ENCODE data around the gene ZNF81. TPM values are rescaled to one million over a fixed set of nuclear protein-coding genes. Genes with fewer than 3 reads are reported as not detected.

ZNF81 gene
- total and polyA plus RNA-seq, 2 of the 4 experiments (the other 2 are of a cell fraction): 2.1 to 4.5 TPM

- POLR2A ChIA-PET (ENCODE audit: unreplicated experiment): no interaction called here
- Histone ChIP-seq H2AFZ (replicated peaks; ENCODE audit: low read length, poor library complexity) (no peak overlapping the region), H2AK9ac (replicated peaks; ENCODE audit: low read depth, low read length, poor library complexity) (no peak overlapping the region), H3K14ac (replicated peaks; ENCODE audit: low read depth, low read length) (no peak overlapping the region), H3K4ac (ENCODE audit: low read depth, low read length) (no peak overlapping the region), H2BK20ac (ENCODE audit: low read depth, low read length) (no peak overlapping the region), H3K9me3 (ENCODE audit: control insufficient read depth, insufficient read depth, low read length) (no peaks in the 10 kb centered on the region), H2BK15ac (ENCODE audit: low read depth, low read length) (no peak overlapping the region), H2BK120ac (ENCODE audit: low read depth, low read length) (no peak overlapping the region), H4K20me1 (ENCODE audit: insufficient read depth, low read length) (no peaks in the 10 kb centered on the region), H4K8ac (ENCODE audit: low read depth in 2 of 2, low read length in 2 of 2) (no peak overlapping the region), H3K4me1 (ENCODE audit: control insufficient read depth, insufficient read depth, low read length) (no peaks in the 10 kb centered on the region), H4K91ac (ENCODE audit: insufficient read depth, low read depth, low read length) (no peak overlapping the region), H3K23ac (ENCODE audit: low read depth, low read length) (no peak overlapping the region), H3K56ac (ENCODE audit: extremely low read depth, insufficient read depth, low read length) (no peak overlapping the region), H2BK5ac (ENCODE audit: low read depth, low read length, poor library complexity, severe bottlenecking) (no peak overlapping the region), H2AK5ac (ENCODE audit: low read depth, low read length) (no peak overlapping the region), H3K9ac (ENCODE audit: low read depth, low read length) (no peak overlapping the region), H3K18ac (ENCODE audit: low read depth, low read length) (no peak overlapping the region), H3K79me1 (ENCODE audit: low read depth in 1 of 2, low read length in 2 of 2) (no peaks in the 10 kb centered on the region), H3K36me3 (ENCODE audit: control insufficient read depth, insufficient read depth, low read length) (no peaks in the 10 kb centered on the region), H3K4me3 (ENCODE audit: insufficient read depth, low read depth, low read length) (no peak overlapping the region), H3K27ac (ENCODE audit: insufficient read depth, low read length) (no peak overlapping the region), H3K9me1 (ENCODE audit: insufficient read depth, low read length) (no peaks in the 10 kb centered on the region), H3K4me2 (ENCODE audit: low read depth, low read length) (no peak overlapping the region), H4K5ac (ENCODE audit: low read depth, low read length) (no peak overlapping the region), H3K27me3 (ENCODE audit: control insufficient read depth, insufficient read depth, low read length) (peaks cover 3% of the 10 kb centered on the region)
- DNase-seq (no peak), ATAC-seq (ENCODE audit: low read depth) (no peak)
- no TSS peak for BruUV-seq (replicated peaks)
- intact Hi-C loops (cut with micrococcal nuclease) (no loop called here), dilution Hi-C loops (cut with HindIII; ENCODE audit: low sequenced_read_pairs, unreplicated experiment) (no loop called here), in situ Hi-C loops (cut with MboI; ENCODE audit: low sequenced_read_pairs) (no loop called here)
- TF ChIP-seq FOS (IDR thresholded peaks at IDR 0.05; ENCODE audit: low read depth, low read length) (no peak), MXI1 (IDR thresholded peaks at IDR 0.05; ENCODE audit: borderline replicate concordance, low read depth, low read length) (no peak), MAFK (IDR thresholded peaks at IDR 0.05; ENCODE audit: low read depth, low read length) (no peak), SMC3 (IDR thresholded peaks at IDR 0.05; ENCODE audit: low read depth, low read length) (no peak), RCOR1 (IDR thresholded peaks at IDR 0.05; ENCODE audit: insufficient replicate concordance, low read length) (no peak), NFE2L2 (IDR thresholded peaks at IDR 0.05; ENCODE audit: low read depth, low read length) (no peak), CTCF (conservative IDR thresholded peaks at IDR 0.05; ENCODE audit: low read depth, low read length) (no peak), RAD21 (IDR thresholded peaks at IDR 0.05; ENCODE audit: low read length) (no peak), BHLHE40 (IDR thresholded peaks at IDR 0.05; ENCODE audit: low read depth, low read length) (no peak), ELK1 (IDR thresholded peaks at IDR 0.05; ENCODE audit: borderline replicate concordance, low read depth, low read length) (no peak), RFX5 (IDR thresholded peaks at IDR 0.05; ENCODE audit: low read depth, low read length) (no peak), POLR2A (IDR thresholded peaks at IDR 0.05; ENCODE audit: low read depth, low read length) (no peak), MAZ (IDR thresholded peaks at IDR 0.05; ENCODE audit: borderline replicate concordance, low read depth, low read length) (no peak), CHD1 (IDR thresholded peaks at IDR 0.05; ENCODE audit: low read depth, low read length) (no peak), USF2 (IDR thresholded peaks at IDR 0.05; ENCODE audit: low read depth, low read length) (no peak), CEBPB (IDR thresholded peaks at IDR 0.05; ENCODE audit: low read depth, low read length) (no peak)
- WGBS, 2 experiments (ENCODE audit: extremely low coverage in 2 of 2, insufficient read length in 1 of 2): 70% methylated on average over 2 of the region's 9 CpGs; no CpG with 5 or more reads in 1 of the 2 experiments
- CTCF ChIA-PET: no interaction called here
Measured at GRCh38 chrX:47804315-47804714, 32.4 kb upstream of the ZNF81 start.
